Neuronal stem cell (in vitro differentiated cells): ENCODE data around the gene TTLL10.

ENCODE experiments used
- DNase-seq: peaks from one replicate; pipeline ENCODE4 v3.0.0-alpha.2; 2013; ENCODE audit warnings: low spot score
- H2AFZ ChIP-seq: one replicate; pipeline ENCODE4 v1.6.1; 2013; ENCODE audit warnings: mild to moderate bottlenecking, low read length, inconsistent platforms
- H2AK5ac ChIP-seq: 2 replicates; pipeline ENCODE4 v1.6.1; 2013; ENCODE audit warnings: low read depth, mild to moderate bottlenecking, inconsistent platforms, low read length, moderate library complexity, mixed read lengths
- H2BK120ac ChIP-seq: 2 replicates; pipeline ENCODE4 v1.6.1; 2013; ENCODE audit warnings: low read depth, mild to moderate bottlenecking, inconsistent platforms, low read length, moderate library complexity, mixed read lengths
- H2BK12ac ChIP-seq: one replicate; pipeline ENCODE4 v1.6.1; 2013; ENCODE audit warnings: low read length, inconsistent platforms
- H2BK15ac ChIP-seq: 2 replicates; pipeline ENCODE4 v1.6.1; 2013; ENCODE audit warnings: mild to moderate bottlenecking, low read length, inconsistent platforms, mixed read lengths
- H2BK5ac ChIP-seq: one replicate; pipeline ENCODE4 v1.6.1; 2013; ENCODE audit warnings: inconsistent platforms, mild to moderate bottlenecking, low read length, moderate library complexity
- H3K14ac ChIP-seq: one replicate; pipeline ENCODE4 v1.6.1; 2013; ENCODE audit warnings: low read length, inconsistent platforms
- H3K18ac ChIP-seq: 2 replicates; pipeline ENCODE4 v1.6.1; 2013; ENCODE audit warnings: low read length, inconsistent platforms
- H3K23ac ChIP-seq: 2 replicates; pipeline ENCODE4 v1.6.1; 2013; ENCODE audit warnings: low read depth, mild to moderate bottlenecking, mixed read lengths, low read length, inconsistent platforms; ENCODE audit not compliant: poor library complexity
- H3K27ac ChIP-seq: replicated peaks from 3 replicates; pipeline ENCODE4 v1.5.1; 2013; ENCODE audit warnings: low read length, inconsistent platforms
- H3K27me3 ChIP-seq, 3 experiments: 2 replicates each; pipeline ENCODE4 v1.6.1; 2013; ENCODE audit warnings: low read length in 3 of 3, mild to moderate bottlenecking in 2 of 3, inconsistent platforms in 1 of 3, low read depth in 1 of 3, mixed read lengths in 1 of 3, moderate library complexity in 1 of 3; ENCODE audit not compliant: control insufficient read depth in 3 of 3, insufficient read depth in 3 of 3
- H3K36me3 ChIP-seq, 2 donors: replicated peaks in 1 of 2; 2 replicates each; pipeline ENCODE4 v1.6.1; 2013; ENCODE audit warnings: low read length in 2 of 2; ENCODE audit not compliant: control insufficient read depth in 2 of 2, insufficient read depth in 2 of 2
- H3K4ac ChIP-seq: 2 replicates; pipeline ENCODE4 v1.6.1; 2013; ENCODE audit warnings: inconsistent platforms, mild to moderate bottlenecking, low read length, moderate library complexity
- H3K4me1 ChIP-seq, 2 donors: 1 replicate in 1 of 2; 2 replicates in 1 of 2; pipeline ENCODE4 v1.6.1; 2013; ENCODE audit warnings: low read length in 2 of 2, low read depth in 1 of 2; ENCODE audit not compliant: control insufficient read depth in 2 of 2, insufficient read depth in 1 of 2
- H3K4me2 ChIP-seq: one replicate; pipeline ENCODE4 v1.6.1; 2013; ENCODE audit warnings: mild to moderate bottlenecking, low read length, inconsistent platforms; ENCODE audit not compliant: insufficient read depth, poor library complexity, severe bottlenecking
- H3K4me3 ChIP-seq, 2 donors: 2 replicates each; pipeline ENCODE4 v1.5.1; 2013; ENCODE audit warnings: low read length in 2 of 2, mild to moderate bottlenecking in 2 of 2, inconsistent platforms in 1 of 2, moderate library complexity in 1 of 2
- H3K79me1 ChIP-seq: one replicate; pipeline ENCODE4 v1.6.1; 2013; ENCODE audit warnings: low read depth, mild to moderate bottlenecking, inconsistent platforms, low read length, moderate library complexity
- H3K9ac ChIP-seq: one replicate; pipeline ENCODE4 v1.6.1; 2013; ENCODE audit warnings: mild to moderate bottlenecking, low read depth, low read length, inconsistent platforms; ENCODE audit not compliant: poor library complexity
- H3K9me3 ChIP-seq, 2 donors: replicated peaks in 1 of 2; 2 replicates each; pipeline versions ENCODE3 to v1.6.1; 2013; ENCODE audit warnings: low read length in 2 of 2, mild to moderate bottlenecking in 2 of 2, inconsistent platforms in 1 of 2, low read depth in 1 of 2, mixed read lengths in 1 of 2, moderate library complexity in 1 of 2; ENCODE audit not compliant: control insufficient read depth in 2 of 2, insufficient read depth in 1 of 2
- H4K8ac ChIP-seq: one replicate; pipeline ENCODE4 v1.6.1; 2013; ENCODE audit warnings: low read depth, mild to moderate bottlenecking, inconsistent platforms, low read length, moderate library complexity
- H4K91ac ChIP-seq: one replicate; pipeline ENCODE4 v1.6.1; 2013; ENCODE audit warnings: low read length, low read depth, mild to moderate bottlenecking, inconsistent platforms; ENCODE audit not compliant: poor library complexity
- WGBS, 2 donors: extraction: QIAGEN DNeasy Blood & Tissue Kit; methylation state at CpG; one replicate each; pipeline ENCODE4 v1.1.7; 2013; ENCODE audit warnings: missing lambda C conversion rate in 2 of 2, mixed read lengths in 1 of 2; ENCODE audit not compliant: insufficient read length in 2 of 2, insufficient replicate concordance in 1 of 2; ENCODE audit errors: extremely low coverage in 2 of 2; 5-methylcytosine and 5-hydroxymethylcytosine counted together

The TTLL10 gene

GRCh38 chr1:1197188-1197500 is 23.5 kb downstream of the TTLL10 start:
- no peak overlapping the region for H2BK12ac ChIP-seq
- no peak overlapping the region for H4K8ac ChIP-seq
- WGBS, 2 donors: no CpG with 5 or more reads among the region's 8 CpGs
- no peaks in the 10 kb centered on the region for H3K36me3 ChIP-seq
- peaks cover 0 to 6% (median 0%) of the 10 kb centered on the region in 3 experiments for H3K27me3 ChIP-seq
- no peak overlapping the region for H3K14ac ChIP-seq
- peak overlapping the region; percentile 31 for H3K23ac ChIP-seq
- H2AK5ac ChIP-seq: no peak overlapping the region
- no peak overlapping the region for H3K4ac ChIP-seq
- H3K18ac ChIP-seq: no peak overlapping the region
- H3K79me1 ChIP-seq: no peaks in the 10 kb centered on the region
- no peak overlapping the region for H3K27ac ChIP-seq
- peaks cover 5% of the 10 kb centered on the region in 2 donors for H3K9me3 ChIP-seq
- H3K9ac ChIP-seq: no peak overlapping the region
- H3K4me1 ChIP-seq: peaks cover 3 to 14% of the 10 kb centered on the region in 2 donors
- H2BK120ac ChIP-seq: peak overlapping the region; percentile 47
- no peak for DNase-seq
- no peak overlapping the region for H2BK15ac ChIP-seq
- no peak overlapping the region for H3K4me3 ChIP-seq
- H2BK5ac ChIP-seq: no peak overlapping the region
- H2AFZ ChIP-seq: no peak overlapping the region
- no peak overlapping the region for H4K91ac ChIP-seq
- H3K4me2 ChIP-seq: no peak overlapping the region

- Histone ChIP-seq H3K14ac (no peak overlapping the region), H3K9ac (no peak overlapping the region), H4K91ac (no peak overlapping the region), H2AFZ (no peak overlapping the region), H3K4me2 (no peak overlapping the region), H3K27ac (no peak overlapping the region), H2BK15ac (peak overlapping the region; percentile 89), H3K9me3 (peaks cover 5% of the 10 kb centered on the region in 2 donors), H2AK5ac (peak overlapping the region; percentile 46), H3K4me1 (peaks cover 3 to 14% of the 10 kb centered on the region in 2 donors), H3K27me3 (peaks cover 0 to 6% (median 0%) of the 10 kb centered on the region in 3 experiments), H3K18ac (peak overlapping the region; percentile 71), H2BK120ac (no peak overlapping the region), H3K4me3 (no peak overlapping the region), H4K8ac (no peak overlapping the region), H3K4ac (no peak overlapping the region), H2BK12ac (no peak overlapping the region), H3K79me1 (no peaks in the 10 kb centered on the region), H2BK5ac (no peak overlapping the region), H3K23ac (peak overlapping the region; percentile 31), H3K36me3 (no peaks in the 10 kb centered on the region)
- WGBS, 2 donors: no CpG with 5 or more reads among the region's 48 CpGs
- no peak for DNase-seq
These were observed 24.1 kb downstream of the TTLL10 start for GRCh38 chr1:1197551-1198422.

DNA sequence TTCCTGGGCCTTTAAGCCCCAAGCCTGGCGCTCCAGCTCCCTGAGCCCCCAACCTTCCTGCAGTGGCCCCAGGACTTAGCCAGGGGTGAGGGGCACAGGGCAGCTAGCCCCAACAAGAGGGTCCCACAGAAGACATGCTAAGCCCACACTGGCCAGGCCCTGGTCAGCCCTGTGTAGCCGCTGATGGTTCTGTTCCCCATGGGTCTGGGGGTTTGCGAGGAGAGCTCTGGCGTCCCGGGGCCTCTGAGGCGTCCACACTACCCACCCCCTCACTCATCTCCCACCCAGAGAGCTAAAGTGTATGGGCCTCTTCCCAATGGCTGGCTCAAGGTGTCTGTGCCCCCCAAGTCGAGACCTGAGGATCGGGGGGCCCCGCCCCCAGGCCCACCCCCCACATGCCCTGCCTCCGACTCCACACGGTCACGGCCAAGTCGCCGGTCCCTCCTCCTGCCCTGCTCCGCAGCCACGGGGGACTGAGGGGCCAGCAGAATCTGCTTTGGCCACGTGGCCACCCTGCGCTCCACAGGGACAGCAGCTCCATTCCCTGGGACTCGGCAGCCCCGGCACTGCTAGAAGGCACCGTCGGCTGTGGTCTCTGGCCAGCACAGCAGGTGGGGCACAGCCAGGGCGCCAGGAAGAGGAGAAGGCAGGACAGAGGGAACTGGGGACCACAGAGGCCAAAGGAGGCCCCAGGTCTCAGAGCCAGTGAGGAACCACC is 24.9 kb downstream of the TTLL10 start:
- DNase-seq: no peak

More for the DNA sequence above, 24.9 kb downstream of the TTLL10 start:
- Histone ChIP-seq H4K91ac (no peak overlapping the region), H3K27ac (no peak overlapping the region), H3K27me3 (peaks cover 0 to 6% (median 3%) of the 10 kb centered on the region in 3 experiments), H3K4me1 (peaks cover 3 to 14% of the 10 kb centered on the region in 2 donors), H2BK120ac (no peak overlapping the region), H3K18ac (peak overlapping the region; percentile 28), H2AK5ac (peak overlapping the region; percentile 53), H2BK15ac (peak overlapping the region; percentile 89), H3K9me3 (peaks cover 5% of the 10 kb centered on the region in 2 donors), H3K9ac (peak overlapping the region; percentile 24), H3K4me2 (no peak overlapping the region), H2BK12ac (peak overlapping the region; percentile 98), H3K79me1 (no peaks in the 10 kb centered on the region), H3K4ac (no peak overlapping the region), H2BK5ac (peak overlapping the region; percentile 90), H4K8ac (no peak overlapping the region), H2AFZ (no peak overlapping the region), H3K14ac (peak overlapping the region; percentile 82), H3K36me3 (no peaks in the 10 kb centered on the region), H3K23ac (no peak overlapping the region), H3K4me3 (no peak overlapping the region)
- no CpG with 5 or more reads among the region's 23 CpGs for WGBS, 2 donors
